Measurements from ENCODE around the gene NRM. TPM values are rescaled to one million over a fixed set of nuclear protein-coding genes. Genes with fewer than 3 reads are reported as not detected.

The NRM gene
- total and polyA plus RNA-seq, 2 experiments from 2014 or later, result 7.2 to 21.0 TPM

DNA sequence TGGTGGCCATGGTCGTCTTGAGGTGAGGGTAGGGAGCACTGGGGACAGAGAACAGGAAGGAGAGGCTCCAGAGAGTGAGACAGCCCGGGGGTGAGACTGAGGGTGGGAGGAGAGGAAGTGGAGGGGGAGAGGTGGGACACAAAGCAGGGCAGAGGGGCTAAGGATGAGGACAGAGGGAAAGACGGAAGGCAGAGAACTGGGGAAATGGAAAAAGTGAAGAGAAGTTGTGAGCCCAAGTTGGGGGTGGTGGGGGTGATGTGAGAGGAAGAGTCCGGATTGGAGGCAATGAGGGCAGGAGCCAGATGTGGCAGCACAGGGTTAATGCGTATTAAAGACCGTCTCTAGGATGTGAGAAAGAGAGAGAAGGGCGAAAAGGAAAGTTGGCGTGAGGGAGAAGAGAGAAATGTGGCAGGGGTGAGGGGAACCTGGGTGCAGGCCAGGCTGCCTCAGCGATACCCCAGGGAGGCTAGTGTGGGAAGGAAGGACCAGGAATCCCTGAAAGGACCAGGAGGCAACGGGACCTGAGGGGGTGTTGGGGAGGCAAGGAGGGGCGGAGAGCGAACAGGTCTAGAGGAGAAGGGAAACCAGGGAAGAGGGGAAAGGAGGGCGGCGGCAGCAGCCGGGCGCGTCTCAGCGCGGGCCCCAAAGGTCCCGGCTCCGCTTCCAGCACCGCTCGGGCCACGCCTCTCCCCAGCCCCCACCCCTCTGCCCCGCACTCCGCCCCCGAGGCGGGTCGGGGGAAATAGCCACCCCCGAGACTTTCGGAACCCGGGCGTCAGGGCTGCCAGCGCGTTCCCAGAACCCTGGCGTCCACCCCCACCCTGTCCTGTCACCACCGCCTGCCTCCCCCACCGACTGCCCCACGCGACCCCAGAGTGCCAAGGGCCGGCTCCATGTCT, 4.5 kb downstream of the NRM start, which contains the start of gene PPP1R18:
Gene PPP1R18, minus strand, starts transcription at position 637 of the 899 bp plus-strand sequence. Its CDS starts 627 bp downstream, at position 10.
- no peaks in the 10 kb centered on the region for H3K9me3 ChIP-seq (ENCODE audit: low read depth)
- DNase-seq (ENCODE audit: low spot score), result peak; percentile 83

DNA sequence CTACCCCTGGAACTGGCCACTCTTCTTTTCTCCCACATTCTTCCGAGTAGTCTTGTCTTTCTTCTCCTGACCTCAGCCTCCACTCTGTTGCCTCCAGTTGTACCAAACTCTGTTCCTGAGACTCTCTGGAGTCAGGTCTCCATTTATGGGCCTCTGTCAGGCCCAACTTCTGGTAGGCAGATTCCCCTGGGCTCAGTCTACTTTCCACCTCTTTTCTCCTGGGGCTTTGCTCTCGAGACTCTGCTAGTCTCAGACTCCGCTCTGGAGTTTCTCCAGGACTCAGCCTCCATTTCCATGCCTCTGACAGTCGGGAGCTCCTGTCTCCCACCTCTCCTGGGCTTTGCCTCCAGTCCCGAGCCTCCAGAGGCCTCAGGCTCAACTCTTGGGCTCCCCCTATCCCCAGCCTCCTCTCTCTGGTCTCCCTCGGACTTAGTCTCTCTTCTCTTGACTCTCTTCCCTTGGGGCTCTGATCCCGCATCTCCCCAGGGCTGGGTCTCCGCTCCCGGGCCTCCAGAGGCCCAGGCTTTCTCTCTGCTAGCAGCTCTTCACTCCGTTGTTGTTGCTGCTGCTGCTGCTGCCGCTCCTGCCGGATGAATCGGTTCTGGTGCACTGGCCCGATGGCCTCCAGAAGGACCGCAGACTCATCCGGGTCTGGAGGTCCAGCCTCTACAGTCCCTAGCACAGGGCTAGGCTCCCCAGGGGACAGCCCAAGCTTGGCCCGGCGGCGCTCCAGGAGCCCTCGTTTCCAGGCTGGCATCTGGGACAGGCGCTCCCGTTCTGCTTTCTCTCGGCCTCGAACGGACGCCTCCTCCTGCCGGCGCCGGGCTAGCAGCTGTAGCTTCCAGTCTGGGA, 5.4 kb downstream of the NRM start:
- Histone ChIP-seq H3K4me2 (peak overlapping the region; percentile 93), H2AFZ (no peak overlapping the region), H3K27me3 (no peaks in the 10 kb centered on the region), H3K4me3 (no peak overlapping the region), H3K9me2 (replicated peaks; ENCODE audit: insufficient read depth) (no peaks in the 10 kb centered on the region), H3K27ac (peak overlapping the region; percentile 98), H3K4me1 (ENCODE audit: insufficient read depth) (peaks cover 46% of the 10 kb centered on the region), H3K79me2 (peaks cover 72% of the 10 kb centered on the region), H3K36me3 (replicated peaks; ENCODE audit: insufficient read depth, low read depth) (no peaks in the 10 kb centered on the region), H4K20me1 (ENCODE audit: insufficient read depth, poor library complexity, severe bottlenecking) (peaks cover 4% of the 10 kb centered on the region), H3K9me3 (ENCODE audit: low read depth) (no peaks in the 10 kb centered on the region)
- no peak for TF ChIP-seq EZH2phosphoT487 (IDR thresholded peaks at IDR 0.05; ENCODE audit: low read depth, severe bottlenecking, unreplicated experiment)
- TF ChIP-seq, protein P1, sequence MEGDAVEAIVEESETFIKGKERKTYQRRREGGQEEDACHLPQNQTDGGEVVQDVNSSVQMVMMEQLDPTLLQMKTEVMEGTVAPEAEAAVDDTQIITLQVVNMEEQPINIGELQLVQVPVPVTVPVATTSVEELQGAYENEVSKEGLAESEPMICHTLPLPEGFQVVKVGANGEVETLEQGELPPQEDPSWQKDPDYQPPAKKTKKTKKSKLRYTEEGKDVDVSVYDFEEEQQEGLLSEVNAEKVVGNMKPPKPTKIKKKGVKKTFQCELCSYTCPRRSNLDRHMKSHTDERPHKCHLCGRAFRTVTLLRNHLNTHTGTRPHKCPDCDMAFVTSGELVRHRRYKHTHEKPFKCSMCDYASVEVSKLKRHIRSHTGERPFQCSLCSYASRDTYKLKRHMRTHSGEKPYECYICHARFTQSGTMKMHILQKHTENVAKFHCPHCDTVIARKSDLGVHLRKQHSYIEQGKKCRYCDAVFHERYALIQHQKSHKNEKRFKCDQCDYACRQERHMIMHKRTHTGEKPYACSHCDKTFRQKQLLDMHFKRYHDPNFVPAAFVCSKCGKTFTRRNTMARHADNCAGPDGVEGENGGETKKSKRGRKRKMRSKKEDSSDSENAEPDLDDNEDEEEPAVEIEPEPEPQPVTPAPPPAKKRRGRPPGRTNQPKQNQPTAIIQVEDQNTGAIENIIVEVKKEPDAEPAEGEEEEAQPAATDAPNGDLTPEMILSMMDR (IDR thresholded peaks at IDR 0.05; ENCODE audit: poor library complexity), result no peak
- TF ChIP-seq EZH2 (IDR thresholded peaks at IDR 0.05; ENCODE audit: borderline replicate concordance), result no peak
- 70% methylated on average over 29 of the region's 29 CpGs for WGBS (ENCODE audit: low lambda C conversion rate, missing lambda C conversion rate)
- DNase-seq (ENCODE audit: low spot score), result no peak

More for the DNA sequence above, 4.5 kb downstream of the NRM start, which contains the start of gene PPP1R18:
- H3K27ac ChIP-seq, result peak within 1 kb of the TSS; percentile 98
- H2AFZ ChIP-seq, result peak within 1 kb of the TSS; percentile 86
- peaks cover 68% of the 10 kb centered on the region for H3K79me2 ChIP-seq
- H4K20me1 ChIP-seq (ENCODE audit: insufficient read depth, poor library complexity, severe bottlenecking), result peaks cover 4% of the 10 kb centered on the region
- peaks cover 46% of the 10 kb centered on the region for H3K4me1 ChIP-seq (ENCODE audit: insufficient read depth)
- no peaks in the 10 kb centered on the region for H3K36me3 ChIP-seq (replicated peaks; ENCODE audit: insufficient read depth, low read depth)
- H3K4me2 ChIP-seq, result peak within 1 kb of the TSS; percentile 93
- no peaks in the 10 kb centered on the region for H3K27me3 ChIP-seq
- WGBS (ENCODE audit: low lambda C conversion rate, missing lambda C conversion rate), result 10% methylated on average over 13 of the region's 41 CpGs
- TF ChIP-seq EZH2 (IDR thresholded peaks at IDR 0.05; ENCODE audit: borderline replicate concordance) (no peak), EZH2phosphoT487 (IDR thresholded peaks at IDR 0.05; ENCODE audit: low read depth, severe bottlenecking, unreplicated experiment) (no peak)
- TF ChIP-seq, protein P1 (IDR thresholded peaks at IDR 0.05; ENCODE audit: poor library complexity), result no peak
- peak within 1 kb of the TSS; percentile 94 for H3K4me3 ChIP-seq
- no peaks in the 10 kb centered on the region for H3K9me2 ChIP-seq (replicated peaks; ENCODE audit: insufficient read depth)

DNA sequence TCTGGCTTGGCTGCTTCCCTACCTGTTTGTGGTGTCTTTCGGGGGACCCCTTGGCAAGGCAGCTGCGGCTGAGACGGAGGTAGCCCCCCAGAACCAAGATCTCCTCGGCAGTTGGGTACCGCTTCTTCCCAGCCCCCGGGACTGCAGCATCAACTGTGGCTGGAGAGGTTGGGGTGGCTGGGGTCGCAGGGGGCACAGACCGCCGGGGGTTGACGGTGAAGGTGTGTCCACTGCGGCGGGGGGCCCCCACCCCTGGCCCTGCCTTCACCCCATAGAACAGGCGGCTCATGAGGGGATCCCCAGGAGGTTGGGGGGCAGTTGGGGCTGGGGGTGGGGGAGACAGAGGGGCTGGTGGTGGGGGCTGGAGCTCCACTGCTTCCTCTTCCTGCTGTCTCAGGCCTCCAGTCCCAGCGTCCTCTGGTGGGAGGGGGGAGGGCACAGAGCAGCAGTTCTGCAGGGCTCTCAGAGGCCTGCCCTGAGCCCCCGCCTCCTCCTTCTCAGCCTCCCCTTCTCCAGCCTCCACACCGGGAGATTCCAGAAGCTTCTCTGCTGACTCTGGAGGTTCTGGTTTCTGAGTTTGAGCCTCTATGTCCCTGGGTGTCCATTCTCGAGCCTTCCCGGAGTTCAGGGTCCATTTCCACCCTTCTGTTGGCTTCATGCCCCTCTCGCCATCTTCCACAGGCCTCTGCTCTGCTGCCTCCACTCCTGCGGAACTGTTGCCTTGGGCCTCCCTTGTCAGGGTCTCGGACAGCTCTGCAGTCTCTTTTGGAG, 6.2 kb downstream of the NRM start:
- Histone ChIP-seq H3K4me1 (ENCODE audit: insufficient read depth) (peaks cover 46% of the 10 kb centered on the region), H4K20me1 (ENCODE audit: insufficient read depth, poor library complexity, severe bottlenecking) (peaks cover 4% of the 10 kb centered on the region)
- WGBS (ENCODE audit: low lambda C conversion rate, missing lambda C conversion rate), result 87% methylated on average over 13 of the region's 21 CpGs

More for the DNA sequence above, 6.2 kb downstream of the NRM start:
- no peak overlapping the region for H2AFZ ChIP-seq
- H3K4me2 ChIP-seq, result peak overlapping the region; percentile 93
- no peaks in the 10 kb centered on the region for H3K9me2 ChIP-seq (replicated peaks; ENCODE audit: insufficient read depth)
- no peaks in the 10 kb centered on the region for H3K27me3 ChIP-seq
- DNase-seq (ENCODE audit: low spot score), result no peak
- no peak overlapping the region for H3K4me3 ChIP-seq
- H3K27ac ChIP-seq, result peak overlapping the region; percentile 98
- no peaks in the 10 kb centered on the region for H3K9me3 ChIP-seq (ENCODE audit: low read depth)
- H3K36me3 ChIP-seq (replicated peaks; ENCODE audit: insufficient read depth, low read depth), result no peaks in the 10 kb centered on the region
- peaks cover 72% of the 10 kb centered on the region for H3K79me2 ChIP-seq
- TF ChIP-seq EZH2phosphoT487 (IDR thresholded peaks at IDR 0.05; ENCODE audit: low read depth, severe bottlenecking, unreplicated experiment) (no peak), EZH2 (IDR thresholded peaks at IDR 0.05; ENCODE audit: borderline replicate concordance) (no peak)

Measured in hepatocyte (in vitro differentiated cells).